Endometrium (tissue), 2 donors: ENCODE measurements around the gene SATB1.

Experiments used
- FAIRE-seq: peaks from 2 replicates; lab custom pipeline; 2012; peaks lifted over from hg19 to GRCh38; lab: Jason Lieb, UNC
- donor health status: control.
- donor health status: control.

SATB1 gene

DNA sequence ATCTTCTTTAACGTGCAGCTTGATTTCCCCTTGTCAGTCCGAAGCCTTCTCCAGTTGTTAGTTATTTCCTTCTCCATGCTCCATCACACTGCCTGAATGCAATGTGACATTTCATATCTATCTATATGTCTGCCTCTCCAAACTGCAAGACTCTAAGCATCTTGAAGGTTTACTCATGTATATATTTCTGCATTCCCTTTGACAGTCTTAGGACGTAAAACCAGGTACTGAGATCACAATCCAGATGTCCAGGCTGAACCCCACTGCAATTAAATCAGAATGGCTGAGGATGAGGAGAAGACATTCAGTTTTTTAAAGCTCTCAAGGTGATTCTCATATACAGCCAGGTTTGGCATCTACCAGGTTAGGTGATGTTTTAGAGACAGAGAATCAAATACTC lies 6.1 kb upstream of the SATB1 start:
- no peak for FAIRE-seq

DNA sequence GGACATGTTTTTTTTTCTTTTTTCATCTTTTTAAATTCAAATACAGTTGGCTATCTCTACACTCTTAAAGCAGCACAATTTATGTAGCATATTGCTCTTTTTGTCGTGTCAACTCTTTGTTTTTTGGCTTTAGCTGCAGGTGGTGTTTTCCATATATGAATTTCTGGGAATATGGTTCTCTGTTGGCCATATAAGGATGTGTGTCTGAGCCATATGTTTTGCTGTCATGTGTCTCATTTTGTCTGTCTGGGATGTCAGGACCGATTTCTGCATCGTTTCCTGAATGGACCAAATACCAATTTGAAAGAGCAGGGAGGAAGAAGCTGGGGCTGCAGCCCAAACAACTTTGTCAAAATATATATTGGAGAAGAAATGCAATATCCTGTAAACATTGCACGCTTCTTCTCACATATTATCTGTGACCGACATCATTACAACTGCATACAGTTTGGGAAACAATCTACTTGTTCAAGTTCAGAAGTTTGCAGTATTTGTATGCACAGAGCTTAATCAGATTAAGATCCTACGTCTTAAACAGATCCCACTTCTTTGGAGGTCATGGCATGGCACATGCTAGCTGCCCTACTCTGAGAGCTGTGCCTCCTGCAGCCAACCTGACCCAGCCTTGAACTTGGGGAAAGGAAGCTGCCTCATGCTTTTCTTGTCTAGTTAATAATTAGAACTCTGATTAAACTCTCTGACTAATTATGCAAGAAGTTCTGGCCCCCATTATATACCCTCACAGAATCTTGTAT lies 4.0 kb upstream of the SATB1 start:
- no peak for FAIRE-seq

DNA sequence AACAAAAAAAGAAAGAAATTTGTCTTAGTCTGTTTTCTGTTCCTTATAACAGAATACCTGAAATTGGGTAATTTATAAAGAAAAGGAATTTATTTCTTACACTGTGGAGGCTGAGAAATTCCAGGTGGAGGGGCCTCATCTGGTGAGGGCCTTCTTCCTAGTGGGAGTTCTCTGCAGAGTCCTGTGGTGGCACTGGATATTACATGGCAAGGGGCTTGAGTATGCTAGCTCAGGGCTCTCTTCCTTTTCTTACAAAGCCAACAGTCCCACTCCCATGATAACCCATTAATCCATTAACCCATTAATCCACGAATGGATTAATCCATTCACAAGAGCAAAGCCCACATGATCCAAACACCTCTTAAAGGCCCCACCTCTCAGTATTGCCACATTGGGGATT lies 2.9 kb upstream of the SATB1 start:
- no peak for FAIRE-seq

GRCh38 chr3:18426597-18427193 lies 1.6 kb upstream of the SATB1 start:
- FAIRE-seq: no peak

- FAIRE-seq: no peak
Measured at GRCh38 chr3:18425641-18426257, 610 bp upstream of the SATB1 start.

DNA sequence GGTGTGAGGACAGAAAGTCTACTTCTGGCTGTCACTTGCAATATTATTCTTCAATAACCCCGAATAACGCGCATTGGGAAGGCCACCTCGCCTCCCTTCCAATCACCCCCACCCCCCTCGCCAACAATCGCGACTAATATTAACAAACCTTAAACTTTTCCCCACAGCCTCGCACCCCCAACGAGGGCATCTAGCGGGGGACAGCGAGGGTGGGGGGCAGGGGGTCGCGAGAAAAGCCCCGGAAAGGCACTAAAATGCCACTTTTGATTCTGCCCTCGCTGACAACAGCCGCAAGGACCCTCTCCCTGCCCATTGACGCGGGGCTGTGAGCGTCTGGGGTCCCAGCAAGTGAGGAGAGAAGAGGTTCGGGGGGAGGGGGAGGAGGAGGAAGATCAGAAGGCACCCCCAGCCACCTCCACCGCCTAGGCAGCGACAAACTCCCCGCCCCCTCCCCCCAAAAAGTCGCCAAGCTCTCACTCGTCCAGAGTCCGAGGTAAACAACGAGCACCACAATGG lies 868 bp downstream of the SATB1 start:
- FAIRE-seq: no peak

- peak; percentile 31 for FAIRE-seq
Measured at GRCh38 chr3:18423401-18424212, 1.5 kb downstream of the SATB1 start.

DNA sequence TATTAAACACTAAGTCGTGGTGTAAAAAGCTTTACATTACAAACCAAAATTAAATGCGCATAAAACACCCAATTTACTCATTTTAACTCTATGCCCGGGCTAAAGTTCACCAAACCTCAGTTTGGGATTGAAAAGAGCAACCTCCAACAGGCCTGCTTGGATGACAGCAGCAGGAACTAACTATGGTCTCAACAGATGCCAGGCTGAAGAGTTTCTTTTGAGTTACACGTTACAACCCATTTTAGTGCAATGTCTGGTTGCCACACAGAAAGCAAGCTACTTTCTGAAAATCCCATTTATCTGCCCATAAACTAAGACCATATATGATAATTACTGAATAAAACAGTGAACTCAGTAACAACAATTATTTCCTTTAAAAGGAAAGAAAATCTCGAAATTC lies 2.2 kb downstream of the SATB1 start:
- FAIRE-seq: no peak

DNA sequence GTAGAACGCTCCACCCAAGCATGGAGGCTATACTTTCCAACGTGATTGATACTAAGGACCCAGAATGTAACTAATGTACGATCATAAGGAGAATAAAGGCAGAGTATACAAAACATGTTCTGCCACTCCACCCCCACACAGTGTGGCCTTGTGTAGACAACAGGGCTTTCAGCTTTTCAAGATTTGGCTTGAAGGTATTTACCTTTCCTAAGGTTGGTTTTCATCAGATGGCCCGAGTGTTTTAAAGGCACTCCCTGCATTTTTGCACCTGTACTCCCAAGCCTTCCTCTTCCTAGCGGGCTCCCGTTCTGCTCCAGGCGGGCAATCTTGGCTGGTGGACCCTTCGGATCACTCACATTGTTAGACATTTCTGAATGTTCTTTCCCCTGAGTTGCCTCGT lies 4.6 kb downstream of the SATB1 start:
- no peak for FAIRE-seq

DNA sequence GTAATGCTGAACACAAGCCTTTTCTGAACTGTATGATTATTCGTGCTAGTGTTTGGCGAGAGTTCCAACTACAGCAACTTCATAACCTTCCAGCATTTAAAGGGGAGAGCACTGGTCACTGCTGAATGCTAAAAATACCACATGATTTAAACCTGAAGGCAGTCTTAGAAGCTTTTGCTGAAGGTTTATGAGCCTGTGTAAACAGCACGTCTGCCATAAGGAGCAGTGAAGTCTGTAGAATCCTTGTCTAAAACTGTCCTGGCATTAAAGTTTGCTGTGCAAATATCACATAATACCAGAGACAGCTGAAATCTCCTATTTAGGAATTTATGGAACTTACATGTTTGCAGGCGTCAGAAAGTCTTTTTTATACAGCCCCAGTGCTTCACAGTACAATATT lies 5.9 kb downstream of the SATB1 start:
- no peak for FAIRE-seq

DNA sequence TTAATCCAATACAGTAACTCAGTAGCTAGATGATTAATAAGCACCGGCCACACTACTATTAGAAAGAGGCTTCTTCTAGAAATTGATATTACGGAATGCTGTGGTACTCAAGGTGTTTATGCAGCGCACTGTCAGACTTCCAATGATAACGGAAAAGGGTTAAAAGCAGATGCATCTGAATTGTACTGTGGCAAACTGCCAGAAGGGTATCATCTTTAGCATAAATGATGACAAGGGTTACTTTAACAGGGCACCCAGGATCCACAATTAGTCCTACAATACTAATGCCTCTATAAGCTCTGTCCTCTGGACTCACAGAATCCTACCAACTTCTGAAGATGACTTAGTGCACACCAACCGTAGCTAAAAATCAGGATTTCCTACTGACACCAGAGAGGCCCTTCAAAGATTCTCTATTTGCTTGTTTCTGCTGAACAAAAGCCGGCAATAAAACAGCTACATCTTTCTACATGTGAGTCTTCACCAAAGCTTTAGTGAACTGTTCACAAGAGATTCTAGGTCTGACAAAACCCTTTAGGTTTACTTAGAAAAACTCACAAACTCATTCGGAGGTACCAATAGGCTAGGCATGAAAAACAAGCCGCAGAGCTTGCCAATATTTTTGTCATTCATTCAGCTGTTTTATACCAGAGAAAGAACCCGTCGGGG lies 7.1 kb downstream of the SATB1 start:
- FAIRE-seq: no peak

DNA sequence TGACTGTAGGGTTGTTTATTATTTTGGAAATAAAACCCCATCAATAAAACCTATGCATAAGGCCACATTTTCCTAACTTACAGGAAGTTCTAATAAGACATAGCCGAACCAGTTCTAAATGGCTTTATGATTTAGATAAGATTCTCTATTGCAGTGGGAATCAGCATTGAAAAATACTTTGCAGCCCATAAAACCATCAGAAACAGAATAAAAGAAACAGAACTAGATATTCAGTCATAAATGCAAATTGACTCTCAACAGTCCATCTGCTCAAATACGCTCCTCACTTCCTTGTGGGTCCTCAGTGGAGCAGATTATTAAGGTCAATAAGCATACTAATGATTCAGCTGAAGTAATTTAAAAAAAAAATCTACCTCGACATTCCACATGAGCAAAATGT lies 8.8 kb downstream of the SATB1 start:
- FAIRE-seq: no peak

DNA sequence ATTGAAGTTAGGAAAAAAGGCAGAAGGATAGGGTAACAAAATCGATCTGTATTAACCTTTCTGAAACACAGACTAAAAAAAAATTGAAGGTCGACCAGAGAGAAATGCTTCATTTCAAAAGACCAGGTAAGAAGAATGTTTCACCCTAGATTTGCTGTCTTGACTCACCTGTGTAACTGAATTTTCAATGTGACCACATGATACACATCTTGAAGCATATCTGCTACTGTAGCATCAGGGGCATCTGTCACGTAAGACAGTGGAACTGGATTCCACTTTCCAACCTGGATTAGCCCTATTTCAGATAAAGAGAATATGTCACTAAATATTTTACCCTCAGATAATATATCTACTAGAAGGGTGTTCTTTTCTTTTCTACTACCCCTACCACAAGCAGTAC lies 9.3 kb downstream of the SATB1 start:
- no peak for FAIRE-seq

GRCh38 chr3:18415167-18415566 lies 10.0 kb downstream of the SATB1 start:
- no peak for FAIRE-seq

DNA sequence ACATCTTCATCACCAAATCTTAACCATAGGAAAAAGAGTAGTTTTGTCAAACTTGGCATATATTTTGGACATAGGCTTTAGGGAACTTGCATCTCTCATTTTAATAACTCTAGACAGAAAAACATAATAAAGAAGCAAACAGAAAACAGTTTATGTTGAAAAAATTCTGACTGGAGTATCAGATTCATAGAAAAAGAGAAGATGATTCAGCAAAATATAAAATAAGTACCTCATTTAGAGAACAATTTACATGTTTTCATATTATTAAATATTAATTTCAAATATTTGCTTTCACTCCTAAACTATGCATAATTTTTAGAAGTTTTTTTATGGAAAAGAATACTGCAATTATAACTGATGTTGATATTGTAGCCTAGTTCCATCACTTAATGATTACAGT lies 12.5 kb downstream of the SATB1 start:
- no peak for FAIRE-seq

- no peak for FAIRE-seq
Measured at GRCh38 chr3:18411541-18411940, 13.6 kb downstream of the SATB1 start.

DNA sequence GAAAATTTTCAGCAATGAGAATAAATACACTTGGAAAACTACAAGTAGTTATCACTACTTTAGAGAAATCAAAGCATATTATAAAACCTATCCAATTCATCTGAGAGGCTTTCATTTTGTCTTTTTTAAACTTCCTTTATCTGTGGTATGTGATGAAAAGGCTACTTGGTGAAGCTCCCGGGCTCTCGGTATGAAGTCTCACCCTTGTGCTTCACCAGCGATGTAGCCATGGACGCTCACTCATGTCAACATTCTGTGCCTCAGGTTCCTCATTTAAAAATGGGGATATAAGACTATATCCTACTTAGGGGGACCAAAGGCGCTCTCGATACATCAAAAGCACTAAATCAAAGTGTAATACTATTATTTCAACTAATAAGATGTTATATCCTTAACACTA lies 14.9 kb downstream of the SATB1 start:
- FAIRE-seq: no peak

DNA sequence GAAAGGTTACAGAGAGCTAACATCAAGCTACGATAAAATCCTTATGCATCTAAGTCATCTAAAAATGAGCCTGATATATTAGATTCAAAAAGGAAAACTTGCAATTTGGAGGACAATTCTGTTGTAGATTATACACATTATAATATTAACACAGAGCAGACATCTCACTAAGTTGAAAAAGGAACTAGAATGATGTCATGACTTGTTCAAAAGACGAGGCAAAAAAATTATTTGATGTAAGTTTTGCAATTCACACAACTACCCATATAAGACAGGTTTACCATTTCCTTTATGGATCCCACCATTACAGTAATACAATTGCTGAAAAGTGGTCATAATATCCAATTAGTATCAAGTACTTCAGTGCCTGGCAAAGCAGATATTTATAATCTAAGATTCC lies 15.9 kb downstream of the SATB1 start:
- FAIRE-seq: no peak

DNA sequence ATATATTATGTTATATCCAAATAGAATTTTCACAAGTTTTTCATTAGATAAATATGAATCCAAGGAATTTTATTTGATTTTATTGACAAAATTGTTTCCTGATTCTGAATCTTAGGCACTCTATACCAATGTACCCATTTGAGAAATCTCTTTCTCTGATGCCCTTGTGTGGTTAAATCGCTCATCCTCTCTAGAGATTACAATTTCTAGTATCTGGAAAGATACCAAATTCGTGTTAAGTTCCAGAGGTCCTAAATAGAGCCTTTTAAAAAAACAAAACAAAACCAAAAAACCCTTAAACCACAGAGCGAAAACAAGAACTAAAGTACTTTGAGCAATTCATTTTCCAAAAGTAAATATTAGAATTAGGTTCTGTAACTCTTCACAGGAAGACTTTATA lies 20.0 kb downstream of the SATB1 start:
- no peak for FAIRE-seq

DNA sequence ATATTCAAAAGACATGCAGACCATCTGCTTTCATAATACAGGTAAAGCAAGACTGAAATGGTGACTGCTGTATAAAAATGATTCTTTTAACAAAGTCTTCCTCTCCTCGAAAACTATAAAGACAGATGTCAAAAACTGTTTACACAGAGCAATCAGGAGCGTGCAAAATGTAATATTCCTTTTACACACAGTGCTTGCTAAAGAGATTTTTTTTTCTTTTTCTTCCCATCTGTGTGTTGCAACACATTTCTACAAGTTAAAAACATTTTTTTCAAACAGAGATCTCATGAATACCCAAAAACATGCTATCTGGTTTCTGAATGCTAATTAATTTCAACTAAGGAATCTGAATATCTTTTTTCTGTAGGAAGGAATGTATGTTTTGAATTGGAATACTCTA lies 22.1 kb downstream of the SATB1 start:
- FAIRE-seq: no peak

GRCh38 chr3:18402239-18402799 lies 22.8 kb downstream of the SATB1 start:
- no peak for FAIRE-seq
